GDM1 (cell line): ENCODE results near the gene MX2.

Source experiments
- DNase-seq: peaks from one replicate; lab custom pipeline; 2025; lab: John Stamatoyannopoulos, UW

The MX2 gene

GRCh38 chr21:41365377-41366107 is 3.7 kb downstream of the MX2 start:
- DNase-seq, result no peak

GRCh38 chr21:41366522-41367151 is 4.8 kb downstream of the MX2 start:
- no peak for DNase-seq

GRCh38 chr21:41367301-41367944 is 5.6 kb downstream of the MX2 start:
- no peak for DNase-seq

GRCh38 chr21:41367945-41368734 is 6.3 kb downstream of the MX2 start:
- DNase-seq, result no peak

- DNase-seq, result no peak
Measured at GRCh38 chr21:41368735-41369104, 6.9 kb downstream of the MX2 start.

GRCh38 chr21:41369105-41369919 is 7.5 kb downstream of the MX2 start:
- no peak for DNase-seq

- DNase-seq, result no peak
Measured at GRCh38 chr21:41369920-41370839, 8.4 kb downstream of the MX2 start.

GRCh38 chr21:41370840-41371684 is 9.2 kb downstream of the MX2 start:
- DNase-seq, result no peak

GRCh38 chr21:41371685-41372030 is 9.8 kb downstream of the MX2 start:
- DNase-seq, result no peak

GRCh38 chr21:41373253-41373652 is 11.4 kb downstream of the MX2 start:
- DNase-seq, result no peak

GRCh38 chr21:41373763-41374162 is 11.9 kb downstream of the MX2 start:
- no peak for DNase-seq

- DNase-seq, result no peak
Measured at GRCh38 chr21:41374177-41374712, 12.4 kb downstream of the MX2 start.

- DNase-seq, result no peak
Measured at GRCh38 chr21:41374867-41375533, 13.2 kb downstream of the MX2 start.

GRCh38 chr21:41375875-41376274 is 14.0 kb downstream of the MX2 start:
- DNase-seq, result no peak

- no peak for DNase-seq
Measured at GRCh38 chr21:41377715-41378114, 15.9 kb downstream of the MX2 start.

- DNase-seq, result no peak
Measured at GRCh38 chr21:41378849-41379248, 17.0 kb downstream of the MX2 start.

- no peak for DNase-seq
Measured at GRCh38 chr21:41379901-41380300, 18.1 kb downstream of the MX2 start.

- no peak for DNase-seq
Measured at GRCh38 chr21:41381731-41382130, 19.9 kb downstream of the MX2 start.
